Common myeloid progenitor, CD34-positive (primary cell): ENCODE results near the gene SPHK1.

ENCODE experiments used
- CTCF ChIA-PET: fragments of 350-600 bp; sonication (Branson Sonifier 250); formaldehyde crosslinking; loops from one replicate; lab custom pipeline; 2021; ENCODE audit warnings: antibody characterized with exemption; lab: Charles Lee
- POLR2A ChIA-PET: fragments of 350-600 bp; sonication (Branson Sonifier 250); formaldehyde crosslinking; loops from one replicate; lab custom pipeline; 2021; ENCODE audit warnings: antibody characterized with exemption; lab: Charles Lee
- DNase-seq, 3 donors: peaks; one replicate each; pipeline versions ENCODE4 v3.0.0 to v3.0.0-alpha.2; 2013
- H3K27ac ChIP-seq, 2 experiments: 1 replicate in 1 of 2; 2 replicates in 1 of 2; pipeline ENCODE4 v1.7.0; 2013; ENCODE audit warnings: inconsistent platforms in 2 of 2, low read length in 2 of 2, mild to moderate bottlenecking in 2 of 2, low read depth in 1 of 2, moderate library complexity in 1 of 2; ENCODE audit not compliant: severe bottlenecking in 2 of 2, insufficient read depth in 1 of 2, poor library complexity in 1 of 2
- H3K27me3 ChIP-seq, 5 experiments: replicated peaks in 2 of 5; 1 replicate in 3 of 5; 2 replicates in 2 of 5; pipeline versions ENCODE4 v1.6.1 to v1.7.0; 2013; ENCODE audit warnings: low read length in 4 of 5, mild to moderate bottlenecking in 2 of 5, moderate library complexity in 2 of 5, inconsistent platforms in 1 of 5; ENCODE audit not compliant: insufficient read depth in 5 of 5, control insufficient read depth in 4 of 5
- H3K36me3 ChIP-seq, 4 experiments: 1 replicate in 2 of 4; 2 replicates in 2 of 4; pipeline versions ENCODE4 v1.6.1 to v1.7.0; 2013; ENCODE audit warnings: low read length in 3 of 4, control low read depth in 1 of 4, mild to moderate bottlenecking in 1 of 4; ENCODE audit not compliant: control insufficient read depth in 4 of 4, insufficient read depth in 4 of 4
- H3K4me1 ChIP-seq, 4 experiments: 1 replicate in 3 of 4; 2 replicates in 1 of 4; pipeline versions ENCODE4 v1.6.1 to v1.7.1; 2013; ENCODE audit warnings: low read length in 3 of 4, mild to moderate bottlenecking in 3 of 4, control low read depth in 1 of 4, inconsistent platforms in 1 of 4, moderate library complexity in 1 of 4; ENCODE audit not compliant: control insufficient read depth in 4 of 4, insufficient read depth in 4 of 4; ENCODE audit errors: control extremely low read depth in 1 of 4
- H3K4me3 ChIP-seq, 7 experiments: 1 replicate in 4 of 7; 2 replicates in 3 of 7; pipeline versions ENCODE4 v1.5.1 to v1.7.0; 2013; ENCODE audit warnings: mild to moderate bottlenecking in 7 of 7, low read length in 6 of 7, moderate library complexity in 6 of 7, inconsistent platforms in 2 of 7, low read depth in 2 of 7, control low read depth in 1 of 7; ENCODE audit not compliant: insufficient read depth in 4 of 7, control insufficient read depth in 1 of 7; ENCODE audit errors: extremely low read depth in 1 of 7
- H3K9me3 ChIP-seq, 5 experiments: 1 replicate in 4 of 5; 2 replicates in 1 of 5; pipeline versions ENCODE4 v1.6.1 to v1.7.1; 2013; ENCODE audit warnings: low read length in 4 of 5, mild to moderate bottlenecking in 2 of 5, inconsistent platforms in 1 of 5, low read depth in 1 of 5, moderate library complexity in 1 of 5; ENCODE audit not compliant: control insufficient read depth in 4 of 5, insufficient read depth in 2 of 5; ENCODE audit errors: control extremely low read depth in 1 of 5
- WGBS: methylation state at CpG from one replicate; pipeline ENCODE4 v1.1.5; 2013; ENCODE audit not compliant: insufficient coverage; 5-methylcytosine and 5-hydroxymethylcytosine counted together

Gene SPHK1

GRCh38 chr17:76421044-76421407 is 36.6 kb downstream of the SPHK1 start:
- Histone ChIP-seq H3K36me3 (peaks cover 0 to 21% (median 3%) of the 10 kb centered on the region in 4 experiments), H3K27ac (no peak overlapping the region), H3K4me3 (no peak overlapping the region), H3K9me3 (peaks cover 0 to 4% (median 0%) of the 10 kb centered on the region in 5 experiments), H3K4me1 (peaks cover 0 to 3% (median 0%) of the 10 kb centered on the region in 4 experiments), H3K27me3 (no peaks in the 10 kb centered on the region)
- 100% methylated on average over 2 of the region's 7 CpGs for WGBS
- CTCF ChIA-PET = interaction anchor here (1.0 to 1.5 kb wide), 3 partner anchors 13 to 37 kb away, joined by 3 read pairs; no protein-coding TSS in a partner anchor
- POLR2A ChIA-PET = no interaction called here
- DNase-seq = no peak

GRCh38 chr17:76422406-76422805 is 38.0 kb downstream of the SPHK1 start:
- no peak for DNase-seq
- Histone ChIP-seq H3K4me3 (no peak overlapping the region), H3K27me3 (no peaks in the 10 kb centered on the region), H3K36me3 (peaks cover 0 to 18% (median 3%) of the 10 kb centered on the region in 4 experiments), H3K4me1 (peaks cover 0 to 9% (median under 1%) of the 10 kb centered on the region in 4 experiments), H3K9me3 (peaks cover 0 to 4% (median 0%) of the 10 kb centered on the region in 5 experiments), H3K27ac (no peak overlapping the region)
- ChIA-PET CTCF (interaction anchor here (0.6 to 2.0 kb wide), 4 partner anchors 12 to 82 kb away, joined by 3 to 9 read pairs (median 4); no protein-coding TSS in a partner anchor), POLR2A (interaction anchor here (0.6 kb wide), 1 partner anchor 92 kb away, joined by 4 read pairs; no protein-coding TSS in a partner anchor)
- 97% methylated on average over 7 of the region's 8 CpGs for WGBS

- CTCF ChIA-PET = interaction anchor here (0.6 to 2.0 kb wide), 5 partner anchors 12 to 133 kb away, joined by 3 to 9 read pairs (median 3); no protein-coding TSS in a partner anchor
- no peak overlapping the region for H3K27ac ChIP-seq
- H3K27me3 ChIP-seq = no peaks in the 10 kb centered on the region
- H3K36me3 ChIP-seq = peaks cover 0 to 16% (median 3%) of the 10 kb centered on the region in 4 experiments
- 100% methylated on average over 6 of the region's 6 CpGs for WGBS
- peaks cover 0 to 4% (median 0%) of the 10 kb centered on the region in 5 experiments for H3K9me3 ChIP-seq
- H3K4me1 ChIP-seq = peaks cover 0 to 14% (median 2%) of the 10 kb centered on the region in 4 experiments
- POLR2A ChIA-PET = interaction anchor here (0.6 kb wide), 1 partner anchor 92 kb away, joined by 4 read pairs; no protein-coding TSS in a partner anchor
- no peak overlapping the region for H3K4me3 ChIP-seq
- DNase-seq = no peak
These were observed 38.5 kb downstream of the SPHK1 start for GRCh38 chr17:76422860-76423259.

GRCh38 chr17:76426853-76427252 is 42.4 kb downstream of the SPHK1 start:
- no peaks in the 10 kb centered on the region for H3K27me3 ChIP-seq
- ChIA-PET CTCF (interaction anchor here (1.0 to 3.1 kb wide), 6 partner anchors 9 to 79 kb away, joined by 3 to 8 read pairs (median 5); partner anchors contain the start of gene UBE2O), POLR2A (no interaction called here)
- no peak for DNase-seq
- H3K4me1 ChIP-seq = peaks cover 0 to 13% (median 2%) of the 10 kb centered on the region in 4 experiments
- peaks cover 0 to 10% (median 1%) of the 10 kb centered on the region in 4 experiments for H3K36me3 ChIP-seq
- 100% methylated on average over 1 of the region's 3 CpGs for WGBS
- H3K9me3 ChIP-seq = no peaks in the 10 kb centered on the region
- no peak overlapping the region for H3K27ac ChIP-seq
- no peak overlapping the region for H3K4me3 ChIP-seq

GRCh38 chr17:76427501-76428231 is 43.3 kb downstream of the SPHK1 start:
- ChIA-PET POLR2A (interaction anchor here (0.7 kb wide), 1 partner anchor 306 kb away, joined by 3 read pairs; no protein-coding TSS in a partner anchor), CTCF (interaction anchor here (1.0 to 3.1 kb wide), 10 partner anchors 8 to 78 kb away, joined by 3 to 8 read pairs (median 4); partner anchors contain the start of gene UBE2O)
- no peaks in the 10 kb centered on the region for H3K27me3 ChIP-seq
- H3K4me3 ChIP-seq = no peak overlapping the region
- no peak for DNase-seq
- H3K9me3 ChIP-seq = no peaks in the 10 kb centered on the region
- 94% methylated on average over 7 of the region's 8 CpGs for WGBS
- no peak overlapping the region for H3K27ac ChIP-seq
- H3K4me1 ChIP-seq = peaks cover 0 to 13% (median 2%) of the 10 kb centered on the region in 4 experiments
- peaks cover 0 to 3% (median 0%) of the 10 kb centered on the region in 4 experiments for H3K36me3 ChIP-seq

GRCh38 chr17:76428511-76428910 is 44.1 kb downstream of the SPHK1 start:
- H3K36me3 ChIP-seq = no peaks in the 10 kb centered on the region
- ChIA-PET POLR2A (no interaction called here), CTCF (interaction anchor here (0.9 to 3.1 kb wide), 7 partner anchors 10 to 43 kb away, joined by 3 to 8 read pairs (median 5); no protein-coding TSS in a partner anchor)
- peaks cover 0 to 13% (median 2%) of the 10 kb centered on the region in 4 experiments for H3K4me1 ChIP-seq
- no peaks in the 10 kb centered on the region for H3K9me3 ChIP-seq
- no peak overlapping the region for H3K4me3 ChIP-seq
- no peak for DNase-seq
- H3K27ac ChIP-seq = no peak overlapping the region
- H3K27me3 ChIP-seq = no peaks in the 10 kb centered on the region
- no CpG with 5 or more reads among the region's 1 CpG for WGBS
